ENCODE measurements around the gene THTPA. TPM values are rescaled to one million over a fixed set of nuclear protein-coding genes. Genes with fewer than 3 reads are reported as not detected.
"Not testable (repeated sequence)": the region's sequence is repeated elsewhere in the genome, so short reads cannot be mapped to it uniquely, and the experiment has no call there.

Gene THTPA
- total RNA-seq, 1 donor from 2014 or later: 20.2 TPM

DNA sequence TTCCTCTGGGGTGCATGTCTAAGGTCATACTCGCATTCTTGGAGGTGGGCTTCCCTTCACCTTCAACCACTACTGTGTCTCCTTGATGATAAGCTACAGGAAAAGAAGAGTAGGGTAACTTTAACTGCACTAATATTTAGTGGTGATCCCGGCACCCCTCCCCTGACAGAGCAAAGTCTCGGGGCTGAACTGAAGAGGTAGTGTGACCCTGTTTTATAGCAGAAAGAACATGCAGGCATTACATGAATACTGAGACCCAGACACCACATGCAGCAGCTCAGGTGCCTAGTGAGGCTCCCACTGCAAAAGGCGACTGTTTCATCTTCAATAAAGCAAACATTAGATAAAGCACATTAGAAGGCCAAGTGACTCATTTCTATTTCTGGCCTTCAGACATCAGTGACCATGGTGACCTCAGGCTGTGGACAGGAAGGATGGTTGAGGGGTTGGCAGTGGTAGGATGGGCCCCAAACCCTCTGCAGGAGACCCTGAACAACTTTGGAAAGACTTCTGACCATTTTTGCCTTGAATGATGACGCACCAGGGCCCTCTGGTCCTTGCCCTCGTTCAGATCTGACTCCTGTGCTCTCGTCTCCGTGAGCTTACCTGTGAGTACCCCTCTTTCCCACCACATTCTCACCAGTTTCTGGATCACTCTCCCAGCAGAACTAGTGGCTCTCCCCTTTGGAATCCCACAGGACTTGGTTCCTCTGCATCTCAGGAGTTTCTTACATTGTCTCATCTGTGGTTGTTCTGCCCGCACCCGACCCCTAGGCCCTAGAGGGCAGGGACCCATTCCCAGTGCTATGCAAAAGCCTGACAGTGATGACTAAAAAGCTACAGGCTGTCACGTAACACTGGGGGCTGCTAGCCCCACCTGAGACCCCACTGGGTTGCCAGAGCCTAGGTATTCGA is 46.4 kb downstream of the THTPA start:
- intact Hi-C loops (cut with micrococcal nuclease): no loop called here
- DNase-seq (no peak), ATAC-seq (peak; percentile 72)

DNA sequence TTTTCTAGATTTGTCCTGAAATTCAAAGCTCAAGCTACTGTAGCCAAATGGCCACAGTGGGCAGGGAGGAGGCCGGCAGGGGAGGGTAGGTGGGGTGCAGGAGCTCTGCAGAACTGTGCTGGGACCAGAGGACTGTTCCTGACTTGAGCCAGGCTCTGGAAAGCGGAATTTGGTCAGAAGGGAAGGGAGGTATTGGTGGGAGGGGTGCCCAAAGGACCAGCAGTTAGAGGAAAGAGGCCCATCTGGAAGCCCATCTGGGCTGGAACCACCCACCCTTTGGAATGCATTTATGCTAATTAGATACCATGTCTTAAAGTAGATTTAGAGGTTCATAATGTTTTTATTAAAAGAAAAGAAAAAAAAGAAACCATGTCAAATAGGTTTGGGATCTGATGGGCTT is 47.0 kb downstream of the THTPA start:
- ATAC-seq: no peak
- intact Hi-C loops (cut with micrococcal nuclease): no loop called here
- DNase-seq: no peak

DNA sequence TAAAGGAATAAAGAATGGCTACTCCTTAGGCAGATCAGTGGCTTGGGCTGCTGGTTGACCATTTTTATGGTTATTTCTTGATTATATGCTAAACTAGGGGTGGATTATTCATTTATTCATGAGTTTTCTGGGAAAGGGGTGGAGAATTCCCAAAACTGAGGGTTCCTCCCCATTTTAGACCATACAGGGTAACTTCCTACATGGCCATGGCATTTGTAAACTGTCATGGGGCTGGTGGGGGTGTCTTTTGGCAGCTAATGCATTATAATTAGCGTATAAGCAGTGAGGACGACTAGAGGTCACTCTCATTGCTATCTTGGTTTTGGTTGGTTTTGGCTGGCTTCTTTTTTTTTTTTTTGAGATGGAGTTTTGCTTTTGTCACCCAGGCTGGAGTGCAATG is 48.1 kb downstream of the THTPA start:
- DNase-seq (no peak), ATAC-seq (no peak)
- intact Hi-C loops (cut with micrococcal nuclease): no loop called here

DNA sequence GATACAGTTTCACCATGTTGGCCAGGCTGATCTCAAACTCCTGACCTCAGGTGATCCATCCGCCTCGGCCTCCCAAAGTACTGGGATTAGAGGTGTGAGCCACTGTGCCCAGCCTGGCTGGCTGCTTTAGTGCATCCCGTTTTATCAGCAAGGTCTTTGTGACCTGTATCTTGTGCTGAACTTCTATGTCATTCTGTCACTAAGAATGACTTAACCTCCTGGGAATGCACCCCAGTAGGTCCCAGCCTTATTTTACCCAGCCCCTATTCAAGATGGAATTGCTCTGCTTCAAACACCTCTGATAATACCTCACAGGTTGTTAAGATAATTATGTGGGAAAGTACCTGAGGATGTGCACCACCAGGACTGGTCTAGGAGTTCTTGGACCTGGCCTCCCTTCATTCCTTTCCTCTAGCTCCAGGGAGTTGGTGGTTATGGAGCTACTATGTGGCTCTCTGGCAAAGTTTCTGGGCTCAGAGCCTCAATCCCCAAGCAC is 48.7 kb downstream of the THTPA start:
- DNase-seq: no peak
- ATAC-seq: no peak
- intact Hi-C loops (cut with micrococcal nuclease): no loop called here

DNA sequence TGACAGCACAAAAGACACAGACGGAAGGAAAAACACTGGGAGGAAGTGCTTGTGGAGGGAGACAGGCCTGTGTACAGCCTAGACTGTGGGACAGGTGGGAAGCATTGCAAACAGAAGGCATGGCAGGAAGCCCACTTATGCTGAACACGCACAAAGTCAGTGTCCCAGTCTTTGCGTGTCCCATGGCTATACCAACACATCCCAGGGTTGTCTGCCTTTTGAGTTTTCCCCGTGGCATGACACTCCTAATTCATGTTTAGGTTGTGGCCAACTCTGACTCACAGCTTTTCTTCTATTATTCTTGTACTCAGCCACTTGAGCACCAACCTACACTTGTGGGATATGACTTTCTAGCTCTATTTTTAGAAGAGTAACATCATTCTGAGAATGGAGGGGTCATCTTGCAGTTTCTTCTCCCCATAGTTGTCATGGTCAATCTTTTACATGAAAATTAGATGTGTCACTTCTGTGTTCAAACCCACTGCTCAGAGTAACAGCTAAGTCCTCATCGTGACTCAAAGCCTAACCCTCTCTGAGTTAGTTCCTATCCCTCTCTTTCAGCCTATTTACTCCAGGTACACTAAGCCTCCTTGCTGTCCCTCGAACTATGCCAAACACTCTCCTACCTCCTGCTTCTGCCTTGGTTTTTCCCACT is 50.0 kb downstream of the THTPA start:
- ATAC-seq: no peak
- no peak for DNase-seq
- intact Hi-C loops (cut with micrococcal nuclease): no loop called here

DNA sequence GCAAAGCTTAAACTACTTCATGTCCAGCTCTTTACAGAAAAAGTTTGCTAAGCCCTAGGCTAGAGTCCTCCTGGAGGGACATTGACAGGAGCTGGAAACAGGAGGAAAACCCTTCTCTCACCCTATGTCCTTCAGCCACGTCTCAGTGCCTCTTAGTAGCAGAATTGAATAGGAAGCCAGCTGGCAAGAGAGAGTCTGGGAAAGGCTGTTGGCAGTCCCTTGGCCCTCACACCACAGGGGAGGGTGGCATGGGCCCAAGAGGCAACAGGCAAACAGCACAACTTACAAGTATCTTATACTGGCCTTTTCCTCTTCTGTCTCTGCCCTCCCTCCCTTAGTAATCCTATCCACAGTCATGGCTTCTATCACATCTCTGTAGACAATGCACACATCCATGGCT is 52.4 kb downstream of the THTPA start:
- ATAC-seq (peak; percentile 94), DNase-seq (peak; percentile 72)
- intact Hi-C loops (cut with micrococcal nuclease): no loop called here

DNA sequence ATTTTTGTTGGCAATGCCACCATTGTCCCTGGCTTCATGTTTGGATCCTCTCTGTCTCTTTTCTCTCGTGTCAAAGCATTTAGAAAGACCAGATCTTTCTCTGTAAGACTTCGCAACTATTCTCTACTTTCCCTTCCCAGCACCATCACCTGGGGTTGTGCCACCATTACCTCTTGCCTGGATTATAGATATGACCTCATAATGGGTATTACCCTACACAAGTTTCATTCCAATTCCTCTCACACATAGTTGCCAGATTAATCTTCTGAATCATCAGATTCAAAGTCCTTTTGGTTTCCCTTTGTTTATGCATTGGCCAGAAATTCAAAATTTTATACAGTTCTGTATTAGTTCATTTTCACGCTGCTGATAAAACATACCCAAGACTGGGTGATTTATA is 52.9 kb downstream of the THTPA start:
- ATAC-seq (no peak), DNase-seq (no peak)
- intact Hi-C loops (cut with micrococcal nuclease): no loop called here

DNA sequence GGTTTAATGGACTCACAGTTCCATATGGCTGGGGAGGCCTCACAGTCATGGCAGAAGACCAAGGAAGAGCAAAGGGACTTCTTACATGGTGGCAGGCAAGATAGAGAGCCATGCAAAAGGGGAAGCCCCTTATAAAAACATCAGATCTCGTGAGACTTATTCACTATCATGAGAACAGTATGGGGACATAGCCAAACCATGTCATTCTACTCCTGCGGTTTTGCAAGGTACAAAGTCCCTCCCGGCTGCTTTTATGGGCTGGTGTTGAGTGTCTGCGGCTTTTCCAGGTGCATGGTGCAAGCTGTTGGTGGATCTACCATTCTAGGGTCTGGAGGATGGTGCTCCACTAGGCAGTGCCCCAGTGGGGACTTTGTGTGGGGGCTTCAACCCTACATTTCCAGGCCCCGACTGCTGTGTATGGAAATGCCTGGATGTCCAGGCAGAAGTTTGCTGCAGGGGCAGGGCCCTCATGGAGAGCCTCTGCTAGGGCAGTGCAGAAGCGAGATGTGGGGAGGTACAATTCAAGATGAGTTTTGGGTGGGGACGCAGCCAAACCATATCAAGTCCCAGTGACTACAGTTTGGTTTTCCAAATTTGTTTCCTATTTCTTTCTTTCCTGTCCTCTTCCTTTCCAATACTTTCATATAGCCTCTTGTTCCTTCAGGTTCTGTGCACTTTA is 53.5 kb downstream of the THTPA start:
- intact Hi-C loops (cut with micrococcal nuclease); ATAC-seq; DNase-seq: not testable (repeated sequence)

Other genes starting within 250 kb of the THTPA start
- gene BCL2L2, start 249.4 kb upstream of the THTPA start, total RNA-seq: 38.3 TPM
- 76.8 TPM for gene PABPN1, start 234.8 kb upstream of the THTPA start, total RNA-seq
- 10.7 TPM for gene SLC22A17, start 203.4 kb upstream of the THTPA start, total RNA-seq
- gene EFS, start 191.1 kb upstream of the THTPA start, total RNA-seq: 3.3 TPM
- gene IL25, start 183.5 kb upstream of the THTPA start, total RNA-seq: not detected
- gene CMTM5, start 179.2 kb upstream of the THTPA start, total RNA-seq: not detected
- 4,258 TPM for gene MYH6, start 148.0 kb upstream of the THTPA start, total RNA-seq
- 12,717 TPM for gene MYH7, start 120.6 kb upstream of the THTPA start, total RNA-seq
- gene NGDN, start 86.6 kb upstream of the THTPA start, total RNA-seq: 18.6 TPM
- 1.0 TPM for gene ZFHX2, start 4.5 kb upstream of the THTPA start, total RNA-seq
- gene AP1G2, start 11.5 kb downstream of the THTPA start, total RNA-seq: 15.5 TPM
- gene JPH4, start 22.5 kb downstream of the THTPA start, total RNA-seq: 0.22 TPM
- not detected for gene DHRS2, start 80.1 kb downstream of the THTPA start, total RNA-seq

Data from left ventricle myocardium superior (tissue), 1 donor.